Left ventricle myocardium inferior (tissue), 1 donor: ENCODE data around the gene CHST8. TPM values are rescaled to one million over a fixed set of nuclear protein-coding genes. Genes with fewer than 3 reads are reported as not detected.

ENCODE experiments used
- DNase-seq: peaks from one replicate; pipeline ENCODE4 v3.0.0-alpha.2; 2020
- H3K27ac ChIP-seq: fragments of 200-600 bp; replicated peaks from 2 replicates; pipeline ENCODE4 v1.8.0; 2021
- H3K27me3 ChIP-seq: fragments of 200-600 bp; 2 replicates; pipeline ENCODE4 v1.8.0; 2021; ENCODE audit warnings: low read depth
- H3K36me3 ChIP-seq: fragments of 200-600 bp; 2 replicates; pipeline ENCODE4 v1.8.0; 2021
- H3K4me1 ChIP-seq: fragments of 200-600 bp; 2 replicates; pipeline ENCODE4 v1.8.0; 2021
- H3K4me3 ChIP-seq: fragments of 200-600 bp; 2 replicates; pipeline ENCODE4 v1.8.0; 2021; ENCODE audit warnings: mild to moderate bottlenecking, moderate library complexity
- H3K9me3 ChIP-seq: fragments of 200-600 bp; replicated peaks from 2 replicates; pipeline ENCODE4 v1.8.0; 2021
- intact Hi-C: fragments of 100-400 bp; cut with micrococcal nuclease; formaldehyde crosslinking; loops from one replicate; pipeline ENCODE4 v1.11.0; 2022
- total RNA-seq: library from RNA; stranded (reverse); fragmentation: NEBNext Ultra II Directional; extraction: Animal tissue kit (Norgen Biotek cat#: 25700); gene quantifications from one replicate; pipeline ENCODE4 v1.2.1, GENCODE V29; 2021
- TF ChIP-seq, protein P1 (sequence below): fragments of 200-600 bp; IDR thresholded peaks from 2 replicates; pipeline ENCODE4 v1.8.0; 2021; ENCODE audit warnings: antibody characterized with exemption, mild to moderate bottlenecking, borderline replicate concordance
- donor health status: DM: no; HTN: yes; CAD: no; lungs with severe emphysema.

CHST8 gene
- total RNA-seq, 1 donor from 2014 or later: 0.14 TPM

DNA sequence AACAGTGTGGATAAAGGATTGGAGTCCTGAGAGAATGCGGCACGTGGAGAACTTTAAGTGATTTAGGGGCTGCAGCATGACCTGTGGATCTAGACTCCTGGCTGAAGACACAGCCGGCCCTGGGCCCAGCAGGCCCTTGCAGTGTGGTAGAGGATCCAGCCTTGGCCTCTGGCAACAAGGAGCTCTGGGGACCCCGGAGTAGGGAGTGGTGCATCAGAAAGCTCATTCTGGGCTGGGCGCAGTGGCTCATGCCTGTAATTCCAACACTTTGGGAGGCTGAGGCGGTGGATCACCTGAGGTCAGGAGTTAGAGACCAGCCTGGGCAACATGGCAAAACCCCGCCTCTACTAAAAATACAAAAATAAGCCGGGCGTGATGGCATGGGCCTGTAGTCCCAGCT, 76.0 kb downstream of the CHST8 start:
- intact Hi-C loops: no loop called here

DNA sequence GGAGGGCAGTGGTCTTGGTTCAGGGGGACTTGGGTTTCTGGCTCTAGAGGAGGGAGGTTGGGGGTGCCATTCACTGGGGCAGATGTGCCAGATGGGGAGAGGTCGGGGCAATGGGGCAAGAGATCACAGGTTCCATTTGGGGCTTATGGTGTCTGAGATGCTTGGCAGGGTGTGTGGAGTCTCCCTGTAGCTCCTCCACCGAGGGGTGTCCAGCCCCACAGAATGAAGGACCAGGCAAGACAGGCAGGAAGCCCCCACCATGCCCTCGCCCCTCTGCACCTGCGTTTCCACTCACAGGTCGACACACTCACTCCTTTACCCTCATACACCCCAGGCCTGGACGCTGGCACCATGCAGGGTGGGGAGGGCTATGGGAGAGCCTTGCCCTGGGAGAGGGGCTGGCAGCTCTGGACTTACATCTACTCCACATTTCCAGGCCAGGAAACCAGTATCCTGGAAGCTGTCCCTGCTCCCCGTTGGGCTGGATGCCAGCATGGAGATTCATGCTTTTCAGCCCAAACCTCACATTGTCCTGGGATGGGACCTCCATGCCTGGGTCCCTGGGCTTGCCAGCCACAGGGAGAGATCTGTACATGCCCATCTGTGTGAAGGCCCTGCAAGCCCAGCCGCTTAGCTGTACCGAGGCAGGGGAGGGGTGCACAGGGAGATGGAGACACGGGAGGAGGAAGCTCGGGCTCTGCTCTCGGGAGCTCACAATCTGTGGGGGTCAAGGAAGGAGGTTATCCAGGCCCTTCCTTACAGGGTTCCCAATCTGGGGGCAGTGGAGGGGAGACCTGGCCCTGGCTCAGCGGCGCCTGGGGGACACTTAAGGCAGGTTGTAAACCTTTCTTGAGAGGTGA, 77.1 kb downstream of the CHST8 start:
- Histone ChIP-seq H3K4me3 (no peak overlapping the region), H3K9me3 (no peaks in the 10 kb centered on the region), H3K36me3 (no peaks in the 10 kb centered on the region), H3K4me1 (no peaks in the 10 kb centered on the region), H3K27ac (no peak overlapping the region), H3K27me3 (peaks cover 66% of the 10 kb centered on the region)
- TF ChIP-seq, protein P1, sequence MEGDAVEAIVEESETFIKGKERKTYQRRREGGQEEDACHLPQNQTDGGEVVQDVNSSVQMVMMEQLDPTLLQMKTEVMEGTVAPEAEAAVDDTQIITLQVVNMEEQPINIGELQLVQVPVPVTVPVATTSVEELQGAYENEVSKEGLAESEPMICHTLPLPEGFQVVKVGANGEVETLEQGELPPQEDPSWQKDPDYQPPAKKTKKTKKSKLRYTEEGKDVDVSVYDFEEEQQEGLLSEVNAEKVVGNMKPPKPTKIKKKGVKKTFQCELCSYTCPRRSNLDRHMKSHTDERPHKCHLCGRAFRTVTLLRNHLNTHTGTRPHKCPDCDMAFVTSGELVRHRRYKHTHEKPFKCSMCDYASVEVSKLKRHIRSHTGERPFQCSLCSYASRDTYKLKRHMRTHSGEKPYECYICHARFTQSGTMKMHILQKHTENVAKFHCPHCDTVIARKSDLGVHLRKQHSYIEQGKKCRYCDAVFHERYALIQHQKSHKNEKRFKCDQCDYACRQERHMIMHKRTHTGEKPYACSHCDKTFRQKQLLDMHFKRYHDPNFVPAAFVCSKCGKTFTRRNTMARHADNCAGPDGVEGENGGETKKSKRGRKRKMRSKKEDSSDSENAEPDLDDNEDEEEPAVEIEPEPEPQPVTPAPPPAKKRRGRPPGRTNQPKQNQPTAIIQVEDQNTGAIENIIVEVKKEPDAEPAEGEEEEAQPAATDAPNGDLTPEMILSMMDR: no peak
- intact Hi-C loops: no loop called here
- no peak for DNase-seq

More for the DNA sequence above, 76.0 kb downstream of the CHST8 start:
- Histone ChIP-seq H3K27ac (no peak overlapping the region), H3K4me1 (no peaks in the 10 kb centered on the region), H3K36me3 (no peaks in the 10 kb centered on the region), H3K27me3 (peaks cover 57% of the 10 kb centered on the region), H3K9me3 (no peaks in the 10 kb centered on the region), H3K4me3 (no peak overlapping the region)
- TF ChIP-seq, protein P1: no peak
- DNase-seq: no peak

DNA sequence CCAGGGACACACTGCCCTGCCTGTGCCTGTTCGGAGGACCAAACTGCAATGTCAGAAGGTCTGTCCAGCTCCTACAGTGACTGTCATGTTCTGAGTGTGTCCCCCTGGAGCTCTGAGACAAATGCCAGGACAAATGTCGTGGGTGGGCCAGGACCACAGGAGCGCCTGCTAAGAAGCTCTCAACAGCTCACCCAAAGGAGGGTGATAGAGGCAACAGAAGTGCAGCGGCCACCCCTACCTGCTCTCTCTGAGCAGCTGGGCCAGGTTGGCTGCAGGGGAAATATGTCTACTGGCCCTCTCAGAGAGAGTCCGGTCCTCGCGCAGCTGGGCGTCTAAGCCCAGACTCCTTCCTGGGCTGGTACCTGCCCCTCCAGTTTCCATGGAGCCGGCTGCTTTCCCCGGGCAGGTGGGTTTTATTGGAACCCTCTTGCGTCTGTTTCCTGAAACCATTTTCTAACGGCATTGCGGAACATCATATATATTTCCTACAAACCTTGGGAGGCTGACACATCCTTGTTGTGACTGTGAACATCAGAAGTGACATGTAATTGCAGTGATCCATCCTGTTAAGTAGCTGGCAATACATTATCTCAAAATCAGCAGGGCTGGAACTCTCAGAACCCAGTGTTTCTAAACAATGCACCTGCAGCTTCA, 78.1 kb downstream of the CHST8 start:
- Histone ChIP-seq H3K36me3 (no peaks in the 10 kb centered on the region), H3K4me1 (no peaks in the 10 kb centered on the region), H3K27ac (no peak overlapping the region), H3K4me3 (no peak overlapping the region), H3K27me3 (peaks cover 73% of the 10 kb centered on the region), H3K9me3 (no peaks in the 10 kb centered on the region)
- DNase-seq: no peak
- TF ChIP-seq, protein P1: no peak
- intact Hi-C loops: no loop called here

DNA sequence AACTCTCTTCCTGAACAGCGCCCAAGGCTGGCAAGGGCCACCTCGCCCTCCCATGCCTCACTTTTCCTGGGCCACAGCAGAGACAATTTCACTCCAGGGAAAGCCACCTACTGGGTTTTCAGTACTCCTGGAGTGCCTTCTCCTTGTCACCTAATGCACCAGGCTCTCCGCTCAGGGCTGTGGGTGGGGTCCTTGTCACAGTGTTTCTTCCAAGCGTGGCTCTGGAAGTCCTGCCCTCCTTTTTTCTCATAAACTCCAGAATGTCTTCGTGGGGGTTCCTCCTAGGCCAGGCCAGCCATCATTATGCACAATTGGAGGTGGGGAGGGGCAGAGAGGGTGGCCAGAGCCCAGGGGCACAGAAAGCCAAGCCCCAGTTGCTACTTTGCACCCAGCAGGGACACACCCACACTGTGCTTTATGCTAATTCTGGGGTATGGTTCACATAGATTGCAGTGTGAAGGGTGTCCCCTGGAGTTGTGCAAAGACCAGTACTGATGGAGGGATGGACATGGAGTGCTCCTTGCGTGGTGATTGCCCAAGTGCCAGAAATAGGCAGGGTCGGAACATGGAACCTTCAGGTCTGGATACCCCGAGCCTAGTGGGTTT, 78.8 kb downstream of the CHST8 start:
- peaks cover 74% of the 10 kb centered on the region for H3K27me3 ChIP-seq
- no peak overlapping the region for H3K4me3 ChIP-seq
- H3K27ac ChIP-seq: no peak overlapping the region
- H3K4me1 ChIP-seq: no peaks in the 10 kb centered on the region
- intact Hi-C loops: no loop called here
- DNase-seq: no peak
- no peaks in the 10 kb centered on the region for H3K36me3 ChIP-seq
- TF ChIP-seq, protein P1: no peak
- no peaks in the 10 kb centered on the region for H3K9me3 ChIP-seq

DNA sequence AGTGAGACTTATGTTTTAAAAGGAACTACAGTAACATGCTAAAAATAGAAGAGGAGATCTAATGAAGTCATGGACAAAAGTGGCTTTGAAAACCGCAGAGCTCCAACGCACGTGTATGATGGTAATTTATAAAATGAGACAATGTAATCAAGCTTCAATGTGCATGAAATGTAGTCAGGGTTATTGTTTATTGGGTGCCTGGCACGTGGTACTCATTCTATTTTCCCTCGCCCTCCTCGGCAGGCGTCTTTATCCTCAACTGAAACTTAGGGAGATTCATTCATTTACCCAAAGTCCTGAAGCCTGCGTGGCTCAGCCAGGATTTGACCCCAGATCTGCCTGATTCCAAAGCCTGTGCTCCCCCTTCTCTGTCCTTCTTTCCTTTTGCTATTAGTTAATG, 79.8 kb downstream of the CHST8 start:
- intact Hi-C loops: no loop called here
- Histone ChIP-seq H3K36me3 (no peaks in the 10 kb centered on the region), H3K9me3 (no peaks in the 10 kb centered on the region), H3K27ac (no peak overlapping the region), H3K27me3 (peaks cover 76% of the 10 kb centered on the region), H3K4me1 (no peaks in the 10 kb centered on the region), H3K4me3 (no peak overlapping the region)
- no peak for DNase-seq
- TF ChIP-seq, protein P1: no peak
